ENCODE results near the gene BCL11A. TPM values are rescaled to one million over a fixed set of nuclear protein-coding genes. Genes with fewer than 3 reads are reported as not detected.

The BCL11A gene
- polyA plus RNA-seq, 1 donor from 2014 or later: 44.0 TPM

GRCh38 chr2:60507211-60507965 lies 46.1 kb downstream of the BCL11A start:
- Histone ChIP-seq H3F3A (ENCODE audit: insufficient read depth, low read length, poor library complexity, severe bottlenecking) (no peaks in the 10 kb centered on the region), H3K9me3 (ENCODE audit: low read length) (no peaks in the 10 kb centered on the region), H3K4me2 (ENCODE audit: low read length) (no peak overlapping the region), H3K9me2 (ENCODE audit: insufficient read depth, low read length) (no peaks in the 10 kb centered on the region), H3K9ac (ENCODE audit: low read length) (no peak overlapping the region), H3K27me3 (ENCODE audit: insufficient read depth, low read depth, low read length) (no peaks in the 10 kb centered on the region), H2AFZ (ENCODE audit: low read depth, low read length) (no peak overlapping the region), H3K27ac (ENCODE audit: low read length) (no peak overlapping the region), H3K79me2 (replicated peaks; ENCODE audit: insufficient read depth, low read length) (peaks cover 94% of the 10 kb centered on the region), H3K4me3 (ENCODE audit: low read length) (no peak overlapping the region), H4K20me1 (ENCODE audit: insufficient read depth) (peaks cover 6% of the 10 kb centered on the region), H3K36me3 (ENCODE audit: insufficient read depth, low read length) (no peaks in the 10 kb centered on the region)
- TF ChIP-seq EP300 (conservative IDR thresholded peaks at IDR 0.05; ENCODE audit: poor library complexity, severe bottlenecking) (no peak), EZH2 (IDR thresholded peaks at IDR 0.05; ENCODE audit: borderline replicate concordance, insufficient read depth, low read length, poor library complexity, severe bottlenecking) (no peak), TAF1 (IDR thresholded peaks at IDR 0.05; ENCODE audit: low read depth) (no peak), RAD21 (conservative IDR thresholded peaks at IDR 0.05) (no peak), POLR2AphosphoS5 (IDR thresholded peaks at IDR 0.05) (no peak), REST (IDR thresholded peaks at IDR 0.05; ENCODE audit: borderline replicate concordance) (no peak), SMC3 (conservative IDR thresholded peaks at IDR 0.05; ENCODE audit: poor library complexity) (no peak), MXI1 (conservative IDR thresholded peaks at IDR 0.05; ENCODE audit: poor library complexity, severe bottlenecking) (no peak), CTCF (IDR thresholded peaks at IDR 0.05; ENCODE audit: poor library complexity, severe bottlenecking) (no peak)

GRCh38 chr2:60505880-60506260 lies 47.6 kb downstream of the BCL11A start:
- no peaks in the 10 kb centered on the region for H3K9me2 ChIP-seq (ENCODE audit: insufficient read depth, low read length)
- H3K4me3 ChIP-seq (ENCODE audit: low read length): no peak overlapping the region
- no peaks in the 10 kb centered on the region for H4K20me1 ChIP-seq (ENCODE audit: insufficient read depth)
- no peak overlapping the region for H3K4me2 ChIP-seq (ENCODE audit: low read length)
- TF ChIP-seq MXI1 (conservative IDR thresholded peaks at IDR 0.05; ENCODE audit: poor library complexity, severe bottlenecking) (no peak), CTCF (IDR thresholded peaks at IDR 0.05; ENCODE audit: poor library complexity, severe bottlenecking) (no peak), EZH2 (IDR thresholded peaks at IDR 0.05; ENCODE audit: borderline replicate concordance, insufficient read depth, low read length, poor library complexity, severe bottlenecking) (no peak), RAD21 (conservative IDR thresholded peaks at IDR 0.05) (no peak), POLR2AphosphoS5 (IDR thresholded peaks at IDR 0.05) (no peak), SMC3 (conservative IDR thresholded peaks at IDR 0.05; ENCODE audit: poor library complexity) (no peak), TAF1 (IDR thresholded peaks at IDR 0.05; ENCODE audit: low read depth) (no peak), EP300 (conservative IDR thresholded peaks at IDR 0.05; ENCODE audit: poor library complexity, severe bottlenecking) (no peak), REST (IDR thresholded peaks at IDR 0.05; ENCODE audit: borderline replicate concordance) (no peak)
- H2AFZ ChIP-seq (ENCODE audit: low read depth, low read length): no peak overlapping the region
- H3F3A ChIP-seq (ENCODE audit: insufficient read depth, low read length, poor library complexity, severe bottlenecking): no peaks in the 10 kb centered on the region
- no peak overlapping the region for H3K27ac ChIP-seq (ENCODE audit: low read length)
- H3K79me2 ChIP-seq (replicated peaks; ENCODE audit: insufficient read depth, low read length): peaks cover 92% of the 10 kb centered on the region
- H3K36me3 ChIP-seq (ENCODE audit: insufficient read depth, low read length): no peaks in the 10 kb centered on the region
- no peak overlapping the region for H3K9ac ChIP-seq (ENCODE audit: low read length)
- no peaks in the 10 kb centered on the region for H3K27me3 ChIP-seq (ENCODE audit: insufficient read depth, low read depth, low read length)
- H3K9me3 ChIP-seq (ENCODE audit: low read length): no peaks in the 10 kb centered on the region
